Sciatic nerve (tissue), 2 donors: ENCODE results near the gene NEK6. TPM values are rescaled to one million over a fixed set of nuclear protein-coding genes. Genes with fewer than 3 reads are reported as not detected.

Source experiments
- ATAC-seq: fragments of 200-7000 bp; cut with Tn5 transposase; one replicate; pipeline ENCODE4 v1.9.1; 2020; ENCODE audit warnings: mild to moderate bottlenecking, moderate library complexity
- DNase-seq: peaks from one replicate; pipeline ENCODE4 v3.0.0-alpha.2; 2020; ENCODE audit warnings: low spot score
- intact Hi-C: fragments of 100-400 bp; cut with DNase I; formaldehyde crosslinking; loops from one replicate; pipeline ENCODE4 v1.14.2; 2022
- total RNA-seq: library from RNA; stranded (reverse); fragmentation: NEBNext Ultra II Directional; extraction: Animal tissue kit (Norgen Biotek cat#: 25700); gene quantifications from one replicate; pipeline ENCODE4 v1.2.1, GENCODE V29; 2021
- donor health status: DM: no; HTN: no; CAD: no.
- donor health status: DM: no; HTN: no; CAD: no.

The NEK6 gene
- total RNA-seq, 1 donor from 2014 or later = 103 TPM

GRCh38 chr9:124271660-124272059, 13.9 kb downstream of the NEK6 start:
- DNase-seq (no peak), ATAC-seq (peak; percentile 56)
- intact Hi-C loops = no loop called here

- ATAC-seq (peak; percentile 24), DNase-seq (no peak)
- intact Hi-C loops = no loop called here
These were observed 14.4 kb downstream of the NEK6 start for GRCh38 chr9:124272118-124272517.

GRCh38 chr9:124272979-124273378, 15.2 kb downstream of the NEK6 start:
- ATAC-seq = no peak
- intact Hi-C loops = no loop called here

GRCh38 chr9:124273427-124274160, 15.8 kb downstream of the NEK6 start:
- intact Hi-C loops = no loop called here

More at GRCh38 chr9:124272979-124273378, 15.2 kb downstream of the NEK6 start:
- no peak for DNase-seq

GRCh38 chr9:124274226-124274625, 16.5 kb downstream of the NEK6 start:
- no peak for ATAC-seq
- no peak for DNase-seq
- intact Hi-C loops = no loop called here

More at GRCh38 chr9:124273427-124274160, 15.8 kb downstream of the NEK6 start:
- ATAC-seq (no peak), DNase-seq (no peak)

GRCh38 chr9:124274738-124275137, 17.0 kb downstream of the NEK6 start:
- ATAC-seq (no peak), DNase-seq (no peak)
- intact Hi-C loops = no loop called here

- ATAC-seq (no peak), DNase-seq (no peak)
- intact Hi-C loops = no loop called here
These were observed 19.7 kb downstream of the NEK6 start for GRCh38 chr9:124277420-124277819.

- ATAC-seq (no peak), DNase-seq (no peak)
- intact Hi-C loops = no loop called here
These were observed 20.3 kb downstream of the NEK6 start for GRCh38 chr9:124278054-124278540.

GRCh38 chr9:124279531-124280175, 21.9 kb downstream of the NEK6 start:
- DNase-seq (no peak), ATAC-seq (no peak)
- intact Hi-C loops = no loop called here

- intact Hi-C loops = no loop called here
- ATAC-seq = peak; percentile 56
These were observed 22.5 kb downstream of the NEK6 start for GRCh38 chr9:124280176-124280691.

GRCh38 chr9:124281931-124282371, 24.2 kb downstream of the NEK6 start:
- intact Hi-C loops = no loop called here
- no peak for ATAC-seq
- DNase-seq = no peak

More at GRCh38 chr9:124280176-124280691, 22.5 kb downstream of the NEK6 start:
- DNase-seq = no peak

GRCh38 chr9:124282442-124283227, 24.9 kb downstream of the NEK6 start:
- intact Hi-C loops = no loop called here
- DNase-seq = peak; percentile 84
- ATAC-seq = peak; percentile 58

- intact Hi-C loops = no loop called here
These were observed 25.6 kb downstream of the NEK6 start for GRCh38 chr9:124283228-124283814.

GRCh38 chr9:124284237-124284831, 26.6 kb downstream of the NEK6 start:
- DNase-seq (no peak), ATAC-seq (no peak)
- intact Hi-C loops = no loop called here

More at GRCh38 chr9:124283228-124283814, 25.6 kb downstream of the NEK6 start:
- DNase-seq (no peak), ATAC-seq (no peak)

- peak; percentile 82 for DNase-seq
- peak; percentile 76 for ATAC-seq
- intact Hi-C loops = no loop called here
These were observed 27.2 kb downstream of the NEK6 start for GRCh38 chr9:124284940-124285441.

- peak; percentile 6 for ATAC-seq
- intact Hi-C loops = no loop called here
- no peak for DNase-seq
These were observed 27.7 kb downstream of the NEK6 start for GRCh38 chr9:124285490-124285889.

- peak; percentile 92 for DNase-seq
- peak; percentile 82 for ATAC-seq
- intact Hi-C loops = no loop called here
These were observed 28.1 kb downstream of the NEK6 start for GRCh38 chr9:124285903-124286291.

GRCh38 chr9:124286292-124286931, 28.7 kb downstream of the NEK6 start:
- no peak for DNase-seq
- no peak for ATAC-seq
- intact Hi-C loops = no loop called here
